ENCODE measurements around the gene SPIB. TPM values are rescaled to one million over a fixed set of nuclear protein-coding genes. Genes with fewer than 3 reads are reported as not detected.

SPIB gene
- total RNA-seq, 1 donor from 2014 or later, result 0.12 TPM

DNA sequence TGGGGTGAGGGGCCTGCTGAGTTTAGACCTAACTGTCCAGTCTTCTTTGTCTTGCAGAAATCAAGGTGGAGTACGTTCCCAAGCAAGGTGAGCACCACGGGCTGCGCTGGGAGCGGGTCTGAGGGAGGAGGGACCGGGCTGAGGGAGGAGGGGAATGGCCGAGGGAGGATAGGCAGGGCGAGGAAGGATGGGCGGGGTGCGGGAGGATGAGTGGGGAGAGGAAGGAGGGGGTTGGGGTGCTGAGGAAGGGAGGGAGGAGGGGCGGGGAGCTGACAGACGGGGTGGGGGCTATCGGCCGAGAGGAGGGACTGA, 32.4 kb downstream of the SPIB start:
- intact Hi-C loops (cut with DNase I), result no loop called here
- Histone ChIP-seq H3K4me3 (no peak overlapping the region), H3K27ac (no peak overlapping the region), H3K9me3 (no peaks in the 10 kb centered on the region), H3K27me3 (ENCODE audit: low read depth) (peaks cover 3% of the 10 kb centered on the region), H3K36me3 (no peaks in the 10 kb centered on the region), H3K4me1 (no peaks in the 10 kb centered on the region)
- no peak for ATAC-seq
- TF ChIP-seq, protein P1, sequence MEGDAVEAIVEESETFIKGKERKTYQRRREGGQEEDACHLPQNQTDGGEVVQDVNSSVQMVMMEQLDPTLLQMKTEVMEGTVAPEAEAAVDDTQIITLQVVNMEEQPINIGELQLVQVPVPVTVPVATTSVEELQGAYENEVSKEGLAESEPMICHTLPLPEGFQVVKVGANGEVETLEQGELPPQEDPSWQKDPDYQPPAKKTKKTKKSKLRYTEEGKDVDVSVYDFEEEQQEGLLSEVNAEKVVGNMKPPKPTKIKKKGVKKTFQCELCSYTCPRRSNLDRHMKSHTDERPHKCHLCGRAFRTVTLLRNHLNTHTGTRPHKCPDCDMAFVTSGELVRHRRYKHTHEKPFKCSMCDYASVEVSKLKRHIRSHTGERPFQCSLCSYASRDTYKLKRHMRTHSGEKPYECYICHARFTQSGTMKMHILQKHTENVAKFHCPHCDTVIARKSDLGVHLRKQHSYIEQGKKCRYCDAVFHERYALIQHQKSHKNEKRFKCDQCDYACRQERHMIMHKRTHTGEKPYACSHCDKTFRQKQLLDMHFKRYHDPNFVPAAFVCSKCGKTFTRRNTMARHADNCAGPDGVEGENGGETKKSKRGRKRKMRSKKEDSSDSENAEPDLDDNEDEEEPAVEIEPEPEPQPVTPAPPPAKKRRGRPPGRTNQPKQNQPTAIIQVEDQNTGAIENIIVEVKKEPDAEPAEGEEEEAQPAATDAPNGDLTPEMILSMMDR (IDR thresholded peaks at IDR 0.05), result no peak
- no peak for DNase-seq

DNA sequence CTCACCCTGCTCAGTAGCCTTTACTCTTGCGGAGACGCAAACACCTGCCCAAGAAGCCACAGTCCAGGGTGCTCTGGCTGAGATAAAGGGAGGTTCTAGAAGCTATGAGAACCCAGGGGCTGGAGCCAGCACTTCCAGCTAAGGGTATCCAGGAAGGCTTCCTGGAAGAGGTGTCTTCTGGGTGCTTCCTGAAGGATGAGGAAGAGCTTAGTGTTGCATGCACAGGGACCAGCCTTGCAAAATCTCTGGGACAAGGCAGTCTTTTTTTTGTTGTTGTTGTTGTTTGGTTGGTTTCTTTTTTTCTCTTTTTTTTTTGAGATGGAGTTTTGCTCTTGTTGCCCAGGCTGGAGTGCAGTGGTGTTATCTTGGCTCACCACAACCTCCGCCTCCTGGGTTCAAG, 34.5 kb downstream of the SPIB start:
- no peak for ATAC-seq
- DNase-seq, result no peak
- Histone ChIP-seq H3K9me3 (no peaks in the 10 kb centered on the region), H3K36me3 (no peaks in the 10 kb centered on the region), H3K4me1 (no peaks in the 10 kb centered on the region), H3K4me3 (no peak overlapping the region), H3K27me3 (ENCODE audit: low read depth) (peaks cover 13% of the 10 kb centered on the region), H3K27ac (no peak overlapping the region)
- TF ChIP-seq, protein P1 (IDR thresholded peaks at IDR 0.05), result no peak
- intact Hi-C loops (cut with DNase I), result no loop called here

DNA sequence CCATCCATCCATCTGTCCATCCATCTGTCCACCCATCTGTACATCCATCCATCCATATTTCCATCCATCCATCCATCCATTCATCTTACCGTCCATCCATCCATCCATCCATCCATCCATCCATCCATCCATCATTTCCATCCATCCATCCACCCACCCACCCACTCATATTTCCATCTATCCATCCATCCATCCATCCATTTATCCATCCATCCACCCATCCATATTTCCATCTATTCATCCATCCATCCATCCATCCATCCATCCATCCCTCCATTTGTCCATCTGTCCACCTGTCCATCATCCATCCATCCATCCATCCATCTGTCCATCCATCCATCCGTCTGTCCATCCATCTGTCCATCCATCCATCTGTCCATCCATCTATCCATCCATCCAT, 37.3 kb downstream of the SPIB start:
- intact Hi-C loops (cut with DNase I), result no loop called here
- no peaks in the 10 kb centered on the region for H3K4me1 ChIP-seq
- no peaks in the 10 kb centered on the region for H3K36me3 ChIP-seq
- H3K4me3 ChIP-seq, result no peak overlapping the region
- peaks cover 26% of the 10 kb centered on the region for H3K27me3 ChIP-seq (ENCODE audit: low read depth)
- no peak overlapping the region for H3K27ac ChIP-seq
- DNase-seq, result no peak
- no peak for ATAC-seq
- TF ChIP-seq, protein P1 (IDR thresholded peaks at IDR 0.05), result no peak
- H3K9me3 ChIP-seq, result no peaks in the 10 kb centered on the region

DNA sequence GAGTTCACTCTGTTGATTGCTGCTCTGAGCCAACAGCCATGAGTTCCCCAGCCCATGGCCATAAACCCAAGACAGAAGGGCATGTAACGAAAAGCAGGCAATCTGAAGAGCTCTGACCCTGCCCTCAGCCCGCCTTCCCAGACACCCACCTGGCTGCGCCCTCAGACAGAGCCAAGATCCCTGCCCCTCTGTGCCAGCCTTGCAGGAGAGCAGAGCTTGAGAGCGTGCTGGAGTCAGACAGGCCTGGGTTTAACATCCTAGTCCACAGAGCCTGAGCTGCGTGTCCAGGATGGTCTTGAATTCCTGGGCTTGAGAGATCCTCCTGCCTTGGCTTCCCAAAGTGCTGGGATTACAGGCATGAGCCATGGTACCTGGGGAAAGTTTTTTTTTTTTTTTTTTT, 38.6 kb downstream of the SPIB start:
- peaks cover 28% of the 10 kb centered on the region for H3K27me3 ChIP-seq (ENCODE audit: low read depth)
- no peak overlapping the region for H3K4me3 ChIP-seq
- no peaks in the 10 kb centered on the region for H3K4me1 ChIP-seq
- intact Hi-C loops (cut with DNase I), result no loop called here
- H3K27ac ChIP-seq, result no peak overlapping the region
- TF ChIP-seq, protein P1 (IDR thresholded peaks at IDR 0.05), result no peak
- no peaks in the 10 kb centered on the region for H3K36me3 ChIP-seq
- ATAC-seq, result no peak
- no peak for DNase-seq
- H3K9me3 ChIP-seq, result no peaks in the 10 kb centered on the region

DNA sequence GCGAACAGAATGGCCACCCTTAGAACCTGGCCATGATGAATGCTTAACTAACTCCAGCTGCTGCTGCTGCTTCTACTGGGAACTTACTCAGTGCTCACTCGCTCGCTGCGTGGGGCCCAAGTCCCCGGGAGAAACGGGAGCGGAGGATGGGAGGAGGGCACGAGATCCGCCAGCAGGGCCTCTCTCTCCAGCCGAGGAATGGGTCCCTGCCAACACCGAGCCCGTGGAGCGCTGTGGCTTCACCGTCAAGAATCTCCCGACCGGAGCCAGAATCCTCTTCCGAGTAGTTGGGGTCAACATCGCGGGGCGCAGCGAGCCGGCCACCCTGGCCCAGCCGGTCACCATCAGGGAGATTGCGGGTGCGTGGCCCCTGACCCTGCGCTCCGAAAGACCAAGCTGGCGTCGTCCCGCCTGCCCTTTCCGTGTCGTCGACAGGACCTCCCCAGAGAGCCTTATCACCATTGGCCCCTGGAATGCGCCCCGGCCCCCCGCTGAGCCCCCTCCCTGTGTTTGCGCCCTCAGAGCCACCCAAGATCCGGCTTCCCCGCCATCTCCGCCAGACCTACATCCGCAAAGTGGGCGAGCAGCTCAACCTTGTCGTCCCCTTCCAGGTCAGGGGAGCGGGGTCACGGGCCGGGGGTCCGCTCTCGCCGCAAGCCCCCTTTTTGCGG, 39.8 kb downstream of the SPIB start:
- H3K9me3 ChIP-seq, result no peaks in the 10 kb centered on the region
- H3K27me3 ChIP-seq (ENCODE audit: low read depth), result peaks cover 28% of the 10 kb centered on the region
- H3K27ac ChIP-seq, result no peak overlapping the region
- H3K36me3 ChIP-seq, result no peaks in the 10 kb centered on the region
- no peaks in the 10 kb centered on the region for H3K4me1 ChIP-seq
- no peak for ATAC-seq
- DNase-seq, result no peak
- H3K4me3 ChIP-seq, result no peak overlapping the region
- TF ChIP-seq, protein P1 (IDR thresholded peaks at IDR 0.05), result no peak
- intact Hi-C loops (cut with DNase I), result no loop called here

DNA sequence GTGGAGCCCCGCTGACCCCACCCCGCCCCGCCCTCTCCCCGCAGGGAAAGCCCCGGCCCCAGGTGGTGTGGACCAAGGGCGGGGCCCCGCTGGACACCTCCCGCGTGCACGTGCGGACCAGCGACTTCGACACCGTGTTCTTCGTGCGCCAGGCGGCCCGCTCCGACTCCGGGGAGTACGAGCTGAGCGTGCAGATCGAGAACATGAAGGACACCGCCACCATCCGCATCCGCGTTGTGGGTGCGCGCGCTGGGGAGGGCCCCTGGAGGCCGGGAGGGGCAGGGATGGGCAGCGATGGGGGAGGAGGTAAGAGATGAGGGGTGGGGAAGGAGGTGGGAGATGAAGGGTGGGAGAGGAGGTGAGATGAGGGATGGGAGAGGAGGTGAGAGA, 40.3 kb downstream of the SPIB start:
- ATAC-seq (no peak), DNase-seq (no peak)
- Histone ChIP-seq H3K4me1 (no peaks in the 10 kb centered on the region), H3K27ac (no peak overlapping the region), H3K27me3 (ENCODE audit: low read depth) (peaks cover 28% of the 10 kb centered on the region), H3K9me3 (no peaks in the 10 kb centered on the region), H3K4me3 (no peak overlapping the region), H3K36me3 (no peaks in the 10 kb centered on the region)
- TF ChIP-seq, protein P1 (IDR thresholded peaks at IDR 0.05), result no peak
- intact Hi-C loops (cut with DNase I), result no loop called here
